ENCODE results near the gene STOX2.

DNA sequence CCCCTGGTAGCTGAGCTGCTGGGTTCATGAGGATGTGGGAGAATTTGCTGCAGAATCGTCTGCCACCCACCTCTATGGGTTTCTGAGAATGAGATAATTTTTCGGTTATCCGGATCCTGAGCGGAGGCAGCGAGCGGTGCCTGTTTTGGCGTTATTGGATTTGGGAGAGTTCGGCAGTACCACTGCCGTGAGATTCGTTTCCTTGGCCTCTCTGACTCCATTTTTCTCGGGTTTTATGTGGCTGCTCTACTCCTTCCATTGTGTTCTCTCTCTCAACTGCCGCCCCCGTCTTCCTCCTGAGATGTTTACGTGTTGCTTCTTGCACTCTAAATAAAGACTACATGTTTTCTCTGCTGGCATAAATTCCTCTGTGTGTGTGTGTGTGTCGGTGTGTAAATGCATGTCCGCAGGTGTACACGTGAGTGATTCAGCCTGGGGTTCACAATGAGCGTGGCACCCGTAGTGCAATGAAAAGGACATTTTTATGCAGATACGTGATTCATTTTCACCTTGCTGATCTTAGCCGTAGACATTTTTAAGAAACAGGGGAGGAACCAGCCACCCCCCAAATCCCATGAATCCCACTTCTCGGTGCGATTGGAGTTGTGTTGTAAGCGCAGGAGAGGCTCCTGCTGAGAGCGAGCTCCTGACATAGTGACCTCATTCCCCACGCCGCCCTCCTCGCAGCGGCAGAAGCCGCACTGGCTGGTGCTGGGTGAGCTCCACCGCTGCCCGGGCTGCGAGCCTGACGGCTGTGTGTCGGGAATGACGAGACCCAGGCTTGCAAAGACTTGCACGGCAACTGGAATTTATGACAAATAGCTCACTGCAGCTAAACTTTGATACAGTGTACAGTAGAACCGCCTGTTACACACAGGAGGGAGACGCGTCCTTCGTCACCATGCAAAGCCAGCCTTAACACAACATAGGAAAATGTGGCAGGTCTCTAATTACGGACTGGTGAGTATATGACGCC, 82.2 kb downstream of the STOX2 start:
- TF ChIP-seq FOXA1 (IDR thresholded peaks at IDR 0.05), result no peak
- no peak for TF ChIP-seq ARNT (IDR thresholded peaks at IDR 0.05)
- TF ChIP-seq SUZ12 (IDR thresholded peaks at IDR 0.05), result no peak
- no peak for TF ChIP-seq NFRKB (IDR thresholded peaks at IDR 0.05)
- TF ChIP-seq TARDBP (IDR thresholded peaks at IDR 0.05), result no peak
- no peak for TF ChIP-seq FOXM1 (IDR thresholded peaks at IDR 0.05; ENCODE audit: borderline replicate concordance)
- TF ChIP-seq BHLHE40 (IDR thresholded peaks at IDR 0.05; ENCODE audit: borderline replicate concordance), result no peak
- no peak for TF ChIP-seq SP1 (IDR thresholded peaks at IDR 0.05)
- TF ChIP-seq HDGF (IDR thresholded peaks at IDR 0.05; ENCODE audit: borderline replicate concordance), result no peak
- no peak for TF ChIP-seq LEF1 (IDR thresholded peaks at IDR 0.05; ENCODE audit: borderline replicate concordance)
- TF ChIP-seq, protein P1, sequence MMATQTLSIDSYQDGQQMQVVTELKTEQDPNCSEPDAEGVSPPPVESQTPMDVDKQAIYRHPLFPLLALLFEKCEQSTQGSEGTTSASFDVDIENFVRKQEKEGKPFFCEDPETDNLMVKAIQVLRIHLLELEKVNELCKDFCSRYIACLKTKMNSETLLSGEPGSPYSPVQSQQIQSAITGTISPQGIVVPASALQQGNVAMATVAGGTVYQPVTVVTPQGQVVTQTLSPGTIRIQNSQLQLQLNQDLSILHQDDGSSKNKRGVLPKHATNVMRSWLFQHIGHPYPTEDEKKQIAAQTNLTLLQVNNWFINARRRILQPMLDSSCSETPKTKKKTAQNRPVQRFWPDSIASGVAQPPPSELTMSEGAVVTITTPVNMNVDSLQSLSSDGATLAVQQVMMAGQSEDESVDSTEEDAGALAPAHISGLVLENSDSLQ (IDR thresholded peaks at IDR 0.05), result peak; percentile 26; the same call in 1 of the 2 replicates

Data from HEK293T (cell line).